CD4-positive, alpha-beta T cell treated with Interferon alpha-2 for 1 hour (primary cell): Measurements from ENCODE around the gene ZNRF4.
A peak's percentile ranks its signal among the peaks of the same experiment; 100 is the strongest.
"Not testable (repeated sequence)": the region's sequence is repeated elsewhere in the genome, so short reads cannot be mapped to it uniquely, and the experiment has no call there.

Source experiments
- DNase-seq, 2 donors: peaks; one replicate each; pipeline ENCODE4 v3.0.0-alpha.2; 2020 to 2022

ZNRF4 gene

DNA sequence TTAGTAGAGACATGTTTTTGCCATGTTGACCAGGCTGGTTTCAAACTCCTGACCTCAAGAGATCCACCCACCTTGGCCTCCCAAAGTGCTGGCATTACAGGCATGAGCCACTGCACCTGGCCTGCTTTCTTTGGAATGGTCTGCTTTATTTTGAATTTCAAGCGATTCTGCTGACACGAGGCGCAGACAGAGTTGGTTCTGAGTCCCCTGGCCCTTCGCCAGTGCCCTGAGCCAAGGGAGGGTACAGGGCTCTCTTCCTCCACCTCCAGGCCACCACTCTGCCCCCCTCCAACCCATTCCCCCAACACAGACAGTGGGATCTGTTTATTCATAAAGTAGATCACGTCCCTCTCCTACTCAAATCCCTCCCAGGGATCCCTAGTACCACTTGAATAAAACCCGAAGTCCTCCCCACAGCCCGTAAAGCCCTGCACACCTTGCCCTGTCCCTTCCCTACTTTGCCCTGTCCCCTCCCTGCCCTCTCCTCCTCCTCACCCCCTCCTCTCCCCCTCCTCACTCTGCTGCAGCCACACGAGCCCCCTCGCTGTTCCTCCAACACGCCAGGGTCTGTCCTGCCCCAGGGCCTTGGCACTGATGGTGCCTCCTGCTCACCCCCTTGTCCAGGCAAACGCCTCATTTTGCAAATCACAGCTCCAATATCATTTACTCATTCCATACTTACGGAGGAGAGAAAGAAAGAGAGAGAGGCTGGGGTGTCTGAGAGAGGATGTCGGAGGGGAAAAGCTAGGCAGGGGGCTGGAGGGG lies 22.4 kb downstream of the ZNRF4 start:
- no peak for DNase-seq

DNA sequence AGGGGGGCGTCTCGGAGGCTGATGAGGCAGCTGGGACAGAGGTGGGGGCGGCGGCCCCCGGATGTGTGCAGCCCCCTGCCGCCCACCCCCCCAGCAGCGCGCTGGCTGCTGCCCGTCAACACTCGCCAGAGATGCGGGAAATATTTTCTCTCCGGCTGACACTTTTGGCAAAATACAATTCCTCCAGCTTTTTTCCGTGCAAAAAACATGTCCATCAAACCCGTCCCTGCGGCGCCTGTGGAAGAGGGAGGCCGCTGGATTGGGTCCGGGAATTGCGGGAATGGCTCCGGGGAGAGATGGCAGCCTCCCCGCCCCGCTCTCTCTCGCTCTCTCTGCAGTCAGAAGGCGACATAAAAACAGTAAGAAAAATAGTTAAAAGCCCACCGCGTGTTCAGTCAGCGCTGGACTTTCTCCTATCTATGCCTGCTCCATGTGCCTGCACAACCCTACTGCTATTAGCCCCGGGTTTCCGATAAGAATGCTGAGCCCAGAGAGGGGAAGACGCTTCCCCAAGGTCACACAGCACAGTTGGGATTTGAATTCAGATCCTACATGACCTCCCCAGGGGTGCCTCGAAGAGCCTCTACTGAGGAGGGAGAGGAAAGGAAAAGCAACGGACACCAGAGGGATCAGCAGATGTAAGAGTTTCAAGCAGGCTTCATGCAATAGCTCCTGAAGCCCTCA lies 23.2 kb downstream of the ZNRF4 start:
- DNase-seq, result no peak

DNA sequence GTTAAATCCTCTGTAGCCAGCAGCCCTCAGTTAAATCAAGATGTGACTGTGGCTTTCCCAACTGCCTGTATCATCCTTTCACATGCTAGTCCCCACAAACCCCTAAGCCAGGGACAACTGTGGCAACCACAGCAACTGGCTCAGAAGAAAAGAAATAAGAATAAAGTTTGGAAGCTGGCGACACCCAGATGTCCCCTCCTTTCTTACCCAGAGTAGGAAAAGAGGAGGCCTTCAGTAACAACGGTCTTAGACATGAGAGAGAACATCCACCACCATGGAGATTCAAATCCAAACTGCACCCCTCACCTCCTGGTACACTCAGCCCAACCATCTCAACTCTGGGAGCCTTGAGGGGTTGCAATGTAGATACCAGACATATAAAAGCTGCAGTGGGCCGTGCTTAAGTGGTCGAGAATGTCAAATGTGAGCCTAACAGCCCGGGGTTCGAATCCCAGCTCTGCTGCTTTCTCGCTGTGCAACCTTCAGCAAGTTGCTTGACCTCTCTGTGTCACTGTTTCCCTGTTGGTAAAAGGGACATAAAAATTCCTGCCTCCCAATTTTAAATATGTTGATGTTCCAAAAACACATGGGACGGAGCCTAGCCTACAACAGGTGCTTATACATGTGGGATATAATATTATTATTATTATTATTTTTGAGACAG lies 23.8 kb downstream of the ZNRF4 start:
- DNase-seq, result no peak

DNA sequence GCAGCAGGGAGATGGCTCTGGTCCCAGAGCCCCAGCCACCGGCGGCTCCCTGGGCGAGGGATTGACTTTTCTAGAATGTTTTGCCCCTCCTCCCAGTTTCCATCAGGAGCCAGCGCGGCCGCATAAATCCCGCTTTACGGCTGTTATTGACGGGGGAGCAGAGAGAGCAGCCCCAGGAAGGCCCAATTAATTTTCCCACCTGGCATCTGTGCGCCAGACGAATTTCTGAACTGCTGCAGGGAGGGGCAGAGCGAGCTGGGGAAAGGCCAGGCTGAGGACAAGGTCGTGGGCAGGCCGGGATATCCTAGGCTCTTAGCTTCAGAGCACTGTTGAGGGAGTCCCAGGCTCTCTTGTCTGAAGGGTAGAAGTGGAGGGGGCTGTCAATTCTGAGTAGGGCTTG lies 24.7 kb downstream of the ZNRF4 start:
- no peak for DNase-seq

DNA sequence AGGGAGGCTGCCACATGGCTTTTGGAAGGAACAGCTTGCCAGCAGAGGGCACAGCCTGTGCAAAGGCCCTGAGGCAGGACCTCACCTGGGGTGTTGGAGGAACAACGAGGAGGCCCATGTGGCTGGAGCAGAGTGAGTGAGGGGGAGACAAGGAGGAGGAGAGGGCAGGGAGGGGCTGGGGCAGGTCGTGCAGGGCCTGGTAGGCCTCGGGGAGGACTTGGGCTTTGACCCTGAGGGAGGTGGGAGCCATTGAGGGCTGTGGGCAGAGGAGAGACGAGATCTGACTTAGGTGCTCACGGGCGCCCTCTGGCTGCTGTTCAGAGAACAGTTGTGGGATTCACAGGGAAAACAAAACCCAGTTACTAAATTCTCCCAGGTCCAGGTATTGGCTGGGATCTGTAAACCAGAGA lies 25.2 kb downstream of the ZNRF4 start:
- DNase-seq, result peak in 1 of 2 donors; percentile 12

DNA sequence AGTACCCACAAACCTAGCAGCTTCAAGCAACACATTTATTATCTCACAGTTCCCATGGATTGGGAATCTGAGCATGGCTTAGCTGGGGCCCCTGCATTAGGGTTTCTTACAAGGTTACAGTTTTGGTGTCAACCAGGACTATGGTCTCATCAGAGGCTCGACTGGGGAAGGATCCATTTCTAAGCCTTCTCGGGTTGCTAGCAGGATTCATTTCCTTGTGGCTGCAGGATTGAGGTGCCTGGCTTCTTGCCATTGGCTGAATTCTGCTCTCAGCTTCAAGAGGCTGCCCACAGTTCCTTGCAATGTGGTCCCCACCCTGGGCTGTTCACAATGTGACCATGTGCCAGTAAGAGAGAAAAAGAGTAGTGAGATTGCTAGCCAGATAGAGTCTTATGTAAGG lies 26.7 kb downstream of the ZNRF4 start:
- DNase-seq, result no peak

DNA sequence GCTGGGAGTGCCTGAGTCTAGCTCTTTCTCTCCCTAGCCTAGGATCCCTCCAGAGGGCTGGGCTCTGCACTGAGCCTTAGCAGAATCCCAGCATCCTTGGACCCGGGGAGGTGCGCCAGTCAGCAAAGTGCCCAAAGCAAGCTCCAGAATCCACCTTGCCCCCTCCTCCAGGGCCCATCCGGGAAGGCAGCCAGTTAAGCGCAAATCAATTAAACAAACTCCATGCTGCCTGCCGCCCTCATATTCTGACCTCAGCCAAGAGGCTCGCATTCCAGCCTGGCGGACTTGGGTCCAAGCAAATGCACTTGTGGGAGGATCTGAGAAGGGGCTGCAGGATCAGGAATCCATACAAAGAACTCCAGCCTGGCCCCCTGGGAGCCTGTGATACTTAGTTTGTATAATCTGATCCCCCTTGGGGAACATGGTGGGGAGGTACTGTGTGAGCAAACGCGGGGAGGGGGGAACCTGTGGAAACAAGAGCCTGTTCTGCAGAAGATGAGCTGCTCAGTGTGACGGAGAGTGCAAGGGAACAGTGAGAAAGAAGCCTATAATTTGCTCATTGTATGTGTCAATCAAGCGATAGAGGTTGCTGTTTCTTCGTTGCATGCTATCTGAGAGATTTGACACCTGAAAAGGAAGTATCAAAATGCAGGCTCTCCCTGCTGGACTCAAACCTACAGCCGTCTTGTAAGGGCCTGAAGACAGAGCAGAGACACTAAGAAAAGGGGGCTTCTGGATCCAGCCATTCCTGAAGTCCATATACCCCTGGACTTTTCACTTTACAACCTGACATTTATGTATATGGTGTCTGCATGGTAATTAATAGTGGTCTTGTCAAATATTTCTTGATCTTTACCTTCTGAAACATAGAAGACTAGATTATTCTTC lies 29.4 kb downstream of the ZNRF4 start:
- no peak for DNase-seq

DNA sequence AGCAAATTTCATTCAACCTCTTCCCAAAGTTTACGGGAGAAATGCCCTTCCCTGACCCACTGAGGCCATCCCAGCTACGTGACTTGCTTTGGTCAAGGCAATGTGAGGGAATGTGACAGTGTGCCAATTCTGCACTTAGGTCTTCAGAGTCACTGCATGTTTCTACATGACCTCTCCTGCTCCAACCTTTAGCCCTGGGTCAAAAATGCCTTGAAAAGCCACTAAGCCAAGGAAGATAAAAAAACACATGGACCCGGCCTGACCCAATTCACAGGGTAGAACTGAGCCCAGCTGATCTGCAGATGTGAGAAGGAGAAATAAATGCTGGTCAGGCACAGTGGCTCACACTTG lies 30.0 kb downstream of the ZNRF4 start:
- no peak for DNase-seq

DNA sequence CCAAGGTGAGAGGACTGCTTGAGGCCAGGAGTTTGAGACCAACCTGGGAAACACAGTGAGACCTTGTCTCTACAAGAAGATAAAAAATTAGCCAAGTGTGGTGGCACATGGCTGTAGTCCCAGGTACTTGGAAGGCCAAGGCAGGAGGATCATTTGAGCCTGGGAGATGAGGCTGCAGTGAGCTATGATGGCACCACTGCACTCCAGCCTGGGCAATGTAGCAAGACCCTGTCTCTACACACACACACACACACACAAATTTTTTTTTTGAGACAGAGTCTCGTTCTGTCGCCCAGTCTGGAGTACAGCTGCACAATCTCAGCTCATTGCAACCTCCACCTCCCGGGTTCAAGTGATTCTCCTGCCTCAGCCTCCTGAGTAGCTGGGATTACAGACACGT lies 30.4 kb downstream of the ZNRF4 start:
- not testable (repeated sequence) for DNase-seq

DNA sequence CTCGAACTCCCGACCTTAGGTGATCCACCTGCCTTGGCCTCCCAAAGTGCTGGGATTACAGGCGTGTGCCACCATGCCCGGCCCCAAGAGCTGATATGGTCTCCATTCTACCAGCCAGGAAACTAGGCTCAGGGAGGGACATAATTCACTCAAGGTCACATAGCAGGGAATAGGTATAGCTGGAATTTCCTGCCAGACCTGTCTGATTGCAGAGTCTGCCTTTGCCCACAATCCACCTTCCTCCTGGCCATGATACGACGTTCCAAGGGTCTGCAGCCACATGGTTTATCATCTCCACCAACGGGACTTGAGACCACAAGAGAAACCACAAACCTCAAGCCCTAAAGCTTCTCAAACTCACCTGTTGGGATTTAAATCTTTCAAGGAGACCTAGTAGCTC lies 32.0 kb downstream of the ZNRF4 start:
- DNase-seq, result no peak

DNA sequence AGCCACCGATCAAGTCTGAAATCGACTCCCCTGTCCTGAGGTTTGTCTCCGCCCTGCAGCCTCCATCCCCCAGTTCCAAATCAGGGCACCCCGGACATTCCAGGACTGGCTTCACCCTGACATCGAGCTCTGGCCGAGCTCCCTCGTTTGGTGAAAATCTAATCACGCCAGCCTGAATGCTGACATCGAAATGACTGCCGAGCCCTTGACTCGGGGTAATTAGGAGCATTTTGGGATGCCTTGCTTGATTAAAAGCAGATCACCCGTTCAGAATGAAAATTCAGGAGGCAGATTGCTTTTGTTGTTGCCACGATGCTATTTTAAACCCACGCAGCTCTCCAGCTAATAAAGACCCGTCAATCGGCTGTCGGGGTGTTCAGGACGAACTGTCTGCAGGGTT lies 34.3 kb downstream of the ZNRF4 start:
- no peak for DNase-seq

DNA sequence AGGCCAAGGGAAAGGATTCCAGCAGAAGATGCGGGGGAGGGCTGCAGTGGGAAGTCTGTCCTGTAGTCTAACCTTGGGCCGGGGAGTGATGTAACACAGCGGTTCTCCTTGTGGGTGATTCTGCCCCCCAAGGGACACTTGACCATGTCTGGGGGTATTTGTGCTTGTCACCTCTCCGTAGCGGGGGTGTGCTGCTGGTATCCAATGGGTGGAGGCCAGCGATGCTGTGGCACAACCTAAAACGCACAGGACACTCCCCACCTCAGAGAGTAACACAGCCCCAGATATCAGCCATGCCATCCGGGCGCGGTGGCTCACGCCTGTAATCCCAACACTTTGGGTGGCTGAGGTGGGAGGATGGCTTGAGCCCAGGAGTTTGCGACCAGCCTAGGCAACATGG lies 36.3 kb downstream of the ZNRF4 start:
- no peak for DNase-seq

DNA sequence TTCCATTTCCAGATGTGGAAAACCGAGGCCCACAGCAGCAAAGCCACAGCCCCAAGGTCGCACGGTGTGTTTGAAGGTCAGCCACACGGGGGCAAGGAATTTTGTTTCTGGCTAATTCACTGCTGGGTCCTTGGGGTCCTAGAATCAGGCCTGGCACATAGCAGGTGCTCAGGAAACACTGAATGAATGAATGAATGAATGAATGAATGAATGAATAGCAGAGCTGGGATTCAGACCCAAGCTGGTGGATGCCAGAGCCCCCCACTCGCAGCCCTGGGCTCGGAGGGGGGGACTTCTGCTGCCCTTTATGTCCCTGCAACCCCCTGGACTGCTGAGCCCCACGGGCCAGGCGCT lies 37.0 kb downstream of the ZNRF4 start:
- no peak for DNase-seq

DNA sequence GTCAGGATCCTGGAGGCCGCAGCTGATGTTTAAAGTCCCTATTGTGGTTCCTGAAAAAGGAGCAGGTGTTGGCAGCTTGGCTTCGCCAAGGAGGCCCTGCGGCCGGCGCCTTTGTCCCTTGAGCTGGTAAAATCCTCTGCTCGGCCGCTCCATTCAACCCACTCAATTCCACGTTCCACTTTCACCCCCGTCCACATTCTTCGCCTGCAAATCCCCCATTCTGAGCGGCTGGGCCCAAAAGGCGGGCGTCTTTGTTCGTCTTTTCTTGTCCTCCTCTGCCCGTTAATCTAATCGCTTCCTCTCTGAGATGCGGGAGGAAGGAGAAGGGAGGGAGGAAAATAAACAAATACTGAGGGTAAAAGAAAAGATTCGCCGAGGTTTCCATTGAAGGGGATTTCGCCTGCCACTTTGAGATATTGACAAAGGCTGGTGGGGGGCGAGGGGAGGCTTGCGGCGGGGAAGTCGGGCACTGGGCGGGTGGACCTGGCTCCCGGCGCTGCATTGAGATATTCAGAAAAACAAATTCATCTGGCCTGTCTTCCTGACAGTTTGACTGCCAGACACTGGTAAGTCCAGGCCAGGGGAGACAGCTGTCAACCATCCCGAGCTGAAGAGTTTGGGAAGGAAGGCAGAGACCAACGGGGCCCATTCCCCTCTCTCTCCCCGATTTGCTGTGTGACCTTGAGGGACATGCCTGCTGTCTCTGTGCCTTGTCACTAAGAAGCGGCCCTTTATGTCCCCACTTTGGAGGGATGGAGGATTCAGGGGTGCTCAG lies 37.6 kb downstream of the ZNRF4 start:
- DNase-seq, result no peak

DNA sequence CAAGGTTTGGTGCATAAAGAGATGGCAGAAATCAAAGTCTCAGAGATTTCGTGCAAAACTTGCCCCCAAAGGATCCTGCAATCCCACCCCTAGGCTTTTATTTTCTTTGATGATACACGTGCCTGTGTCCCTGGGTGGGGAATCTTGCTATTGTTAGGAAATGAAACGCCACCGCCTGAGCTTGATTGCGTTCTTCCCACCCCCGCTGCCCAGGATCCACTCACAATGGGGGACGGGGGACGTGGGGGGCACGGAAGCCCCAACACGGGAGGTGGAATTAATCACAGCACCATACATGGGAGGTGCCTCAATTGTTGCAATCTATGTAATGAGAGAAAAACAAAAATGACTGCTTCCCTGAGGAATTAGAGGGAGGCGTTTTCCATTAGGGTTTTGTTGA lies 39.6 kb downstream of the ZNRF4 start:
- no peak for DNase-seq

DNA sequence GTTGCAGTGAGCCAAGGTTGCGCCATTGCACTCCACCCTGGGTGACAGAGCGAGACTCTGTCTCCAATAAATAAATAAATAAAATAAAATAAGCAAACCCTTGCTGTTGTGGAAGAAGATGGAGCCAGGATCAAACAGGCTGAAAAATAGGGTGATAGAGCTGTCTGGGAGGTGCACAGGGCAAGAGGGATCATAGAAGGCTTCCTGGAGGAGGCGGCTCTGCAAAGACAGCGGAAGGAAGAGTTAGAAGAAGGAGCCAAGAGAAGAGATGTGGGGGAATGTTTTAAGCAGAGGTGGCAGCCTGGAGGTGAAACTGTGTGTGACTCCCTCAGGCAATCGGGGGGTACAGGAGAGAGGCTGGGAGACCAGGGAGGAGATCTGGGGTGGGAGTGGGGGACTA lies 40.6 kb downstream of the ZNRF4 start:
- no peak for DNase-seq

DNA sequence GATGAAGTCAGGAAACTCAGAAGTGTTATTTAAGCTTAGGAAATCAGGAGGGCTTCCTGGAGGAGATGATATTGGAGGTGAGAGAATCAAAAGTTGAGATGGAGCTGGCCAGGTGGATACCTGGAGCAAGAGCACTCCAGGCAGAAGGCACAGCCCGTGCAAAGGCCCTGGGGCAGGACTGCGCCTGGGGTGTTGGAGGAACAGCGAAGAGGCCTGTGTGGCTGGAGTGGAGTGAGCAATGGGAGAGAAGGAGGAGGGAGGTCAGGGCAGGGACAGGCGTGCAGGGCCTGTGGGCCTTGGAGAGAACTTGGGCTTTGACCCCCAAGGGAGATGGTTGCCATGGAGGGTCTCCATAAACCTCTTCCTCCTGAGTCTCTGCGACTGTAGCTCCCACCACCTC lies 42.1 kb downstream of the ZNRF4 start:
- DNase-seq, result no peak

DNA sequence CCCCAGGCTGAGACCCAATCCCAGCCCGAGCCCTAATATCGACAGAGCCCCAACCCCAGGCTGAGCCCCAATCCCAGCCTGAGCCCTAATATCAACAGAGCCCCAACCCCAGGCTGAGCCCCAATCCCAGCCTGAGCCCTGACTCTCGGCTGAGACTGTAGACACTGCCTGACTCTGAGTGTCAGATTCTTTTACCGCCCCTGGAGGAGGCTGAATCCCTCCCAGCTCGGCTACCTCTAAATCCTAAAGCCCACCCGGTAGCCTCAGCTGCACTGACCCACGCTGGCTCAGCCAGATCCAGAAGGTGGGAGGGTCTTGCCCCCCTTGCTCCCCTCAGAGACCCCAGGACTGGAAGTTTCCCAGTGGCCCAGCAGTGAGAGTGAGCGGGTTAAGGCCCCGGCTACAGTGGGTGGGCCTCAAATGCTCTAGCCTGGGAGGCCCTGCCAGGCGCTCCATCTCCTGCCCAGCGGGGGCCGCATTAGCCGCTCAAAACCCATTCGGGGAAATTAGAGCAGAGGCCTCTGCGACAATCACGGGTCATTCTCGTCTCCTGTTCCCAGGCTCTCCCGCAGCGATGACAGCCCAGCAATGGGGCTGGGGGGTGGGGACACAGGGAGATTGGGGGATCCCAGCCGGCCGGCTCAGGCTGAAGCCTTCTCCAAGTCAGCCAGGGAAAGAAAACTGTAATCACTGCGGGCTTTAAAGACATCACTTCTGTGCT lies 43.8 kb downstream of the ZNRF4 start:
- DNase-seq, result no peak

DNA sequence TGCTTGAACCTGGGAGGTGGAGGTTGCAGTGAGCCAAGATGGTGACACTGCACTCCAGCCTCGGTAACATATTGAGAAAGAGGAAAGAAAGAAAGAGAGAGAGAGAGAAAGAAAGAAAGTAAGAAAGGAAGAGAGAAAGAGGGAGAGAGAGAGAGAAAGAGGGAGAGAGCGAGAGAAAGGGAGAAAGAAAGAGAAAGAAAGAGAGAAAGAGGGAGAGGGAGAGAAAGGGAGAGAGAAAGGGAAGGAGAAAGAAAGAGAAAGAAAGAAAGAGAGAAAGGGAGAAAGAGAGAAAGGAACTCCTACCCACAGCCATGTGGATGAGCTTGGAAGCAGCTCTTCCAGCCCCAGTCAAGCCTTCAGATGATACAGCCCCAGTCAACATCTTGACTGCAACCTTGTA lies 46.7 kb downstream of the ZNRF4 start:
- no peak for DNase-seq

DNA sequence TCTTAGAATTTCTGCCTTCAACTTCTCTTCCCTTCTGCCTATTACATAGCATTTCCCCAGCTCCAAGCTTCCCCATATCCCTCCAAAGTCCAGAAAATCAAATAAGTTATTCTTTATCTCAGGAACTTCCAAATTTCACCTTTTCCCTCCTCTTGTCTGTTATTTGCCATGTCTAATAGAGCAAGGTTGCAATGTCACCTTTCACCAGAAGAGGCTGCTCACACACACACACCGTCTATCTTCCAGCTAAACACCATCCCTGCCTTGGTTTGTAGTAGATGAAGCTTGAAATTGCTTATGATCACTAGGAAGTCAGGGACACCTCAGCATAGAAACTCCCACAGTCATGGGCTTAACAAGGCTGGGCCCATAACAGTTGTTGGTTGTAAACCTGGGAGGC lies 48.4 kb downstream of the ZNRF4 start:
- DNase-seq, result no peak

DNA sequence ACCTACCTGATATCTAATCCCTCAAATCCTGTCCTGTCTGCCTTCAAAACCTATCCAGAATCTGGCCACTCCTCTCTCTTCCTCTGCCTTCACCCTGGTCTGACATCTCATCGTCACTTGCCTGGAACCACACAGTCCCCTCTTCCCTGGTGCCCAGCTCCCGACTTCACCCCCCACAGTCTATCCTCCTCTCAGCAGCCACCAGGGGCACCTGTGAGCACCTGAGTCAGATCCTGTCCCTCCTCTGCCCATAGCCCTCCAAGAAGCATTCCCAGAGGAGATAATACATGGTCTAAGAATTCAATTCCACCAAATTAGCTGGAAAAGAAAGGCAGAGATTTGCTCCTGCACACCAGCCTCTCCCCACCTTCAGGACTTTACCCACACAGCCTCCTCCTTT lies 48.9 kb downstream of the ZNRF4 start:
- no peak for DNase-seq
